ENCODE measurements around the gene UBASH3A.

Gene UBASH3A

GRCh38 chr21:42471716-42472330 lies 68.1 kb downstream of the UBASH3A start:
- DNase-seq = no peak

GRCh38 chr21:42472521-42472920 lies 68.8 kb downstream of the UBASH3A start:
- no peak for DNase-seq

GRCh38 chr21:42473498-42474042 lies 69.9 kb downstream of the UBASH3A start:
- no peak for DNase-seq

- DNase-seq = no peak
Measured at GRCh38 chr21:42474043-42474831, 70.5 kb downstream of the UBASH3A start.

GRCh38 chr21:42475036-42475435 lies 71.3 kb downstream of the UBASH3A start:
- no peak for DNase-seq

GRCh38 chr21:42475526-42476387 lies 72.1 kb downstream of the UBASH3A start:
- DNase-seq = no peak

GRCh38 chr21:42476388-42477331 lies 73.0 kb downstream of the UBASH3A start:
- no peak for DNase-seq

- DNase-seq = no peak
Measured at GRCh38 chr21:42478504-42478903, 74.8 kb downstream of the UBASH3A start.

- no peak for DNase-seq
Measured at GRCh38 chr21:42479582-42479981, 75.9 kb downstream of the UBASH3A start.

- DNase-seq = no peak
Measured at GRCh38 chr21:42480736-42481135, 77.0 kb downstream of the UBASH3A start.

- DNase-seq = no peak
Measured at GRCh38 chr21:42481169-42481568, 77.5 kb downstream of the UBASH3A start.

GRCh38 chr21:42484966-42485365 lies 81.3 kb downstream of the UBASH3A start:
- no peak for DNase-seq

GRCh38 chr21:42486072-42486471 lies 82.4 kb downstream of the UBASH3A start:
- no peak for DNase-seq

- no peak for DNase-seq
Measured at GRCh38 chr21:42486531-42486930, 82.8 kb downstream of the UBASH3A start.

- no peak for DNase-seq
Measured at GRCh38 chr21:42489006-42489563, 85.4 kb downstream of the UBASH3A start.

- DNase-seq = no peak
Measured at GRCh38 chr21:42489991-42490390, 86.3 kb downstream of the UBASH3A start.

GRCh38 chr21:42490720-42491119 lies 87.0 kb downstream of the UBASH3A start:
- DNase-seq = no peak

- no peak for DNase-seq
Measured at GRCh38 chr21:42491328-42491727, 87.6 kb downstream of the UBASH3A start.

- DNase-seq = no peak
Measured at GRCh38 chr21:42492201-42492600, 88.5 kb downstream of the UBASH3A start.

- no peak for DNase-seq
Measured at GRCh38 chr21:42493109-42494060, 89.7 kb downstream of the UBASH3A start.

Data from central memory CD4-positive, alpha-beta T cell (primary cell).